Loucy (cell line): Measurements from ENCODE around the gene AK4.

Experiments
- H2AFZ ChIP-seq: fragments of 200-600 bp; sonication (generic); 2 replicates; pipeline ENCODE4 v1.6.0; 2016; ENCODE audit warnings: antibody characterized with exemption, mild to moderate bottlenecking, low read length, moderate library complexity
- H3F3A ChIP-seq: fragments of 200-600 bp; 2 replicates; pipeline ENCODE4 v1.6.0; 2016; ENCODE audit warnings: antibody characterized with exemption, low read depth, mild to moderate bottlenecking
- H3K27me3 ChIP-seq: fragments of 200-600 bp; sonication (generic); 2 replicates; pipeline ENCODE4 v1.6.1; 2014; ENCODE audit warnings: low read length, mild to moderate bottlenecking; ENCODE audit not compliant: insufficient read depth, poor library complexity, severe bottlenecking
- H3K36me3 ChIP-seq: fragments of 200-600 bp; sonication (generic); 2 replicates; pipeline ENCODE4 v1.6.1; 2016; ENCODE audit warnings: low read length; ENCODE audit not compliant: insufficient read depth
- H3K4me1 ChIP-seq: fragments of 200-600 bp; sonication (generic); 2 replicates; pipeline ENCODE4 v1.5.1; 2014; ENCODE audit warnings: low read length, mild to moderate bottlenecking; ENCODE audit not compliant: insufficient read depth, poor library complexity, severe bottlenecking
- H3K4me2 ChIP-seq: fragments of 200-600 bp; sonication (generic); 2 replicates; pipeline ENCODE4 v1.6.0; 2014; ENCODE audit warnings: antibody characterized with exemption, low read length, low read depth, mild to moderate bottlenecking; ENCODE audit not compliant: poor library complexity, severe bottlenecking
- H3K4me3 ChIP-seq: fragments of 200-600 bp; sonication (generic); 2 replicates; pipeline ENCODE4 v1.5.1; 2014; ENCODE audit warnings: low read length, mild to moderate bottlenecking, mixed read lengths; ENCODE audit not compliant: poor library complexity, severe bottlenecking
- H3K79me2 ChIP-seq: fragments of 200-600 bp; sonication (generic); 2 replicates; pipeline ENCODE4 v1.6.1; 2014; ENCODE audit warnings: low read length; ENCODE audit not compliant: insufficient read depth
- H3K9ac ChIP-seq: fragments of 200-600 bp; sonication (generic); 2 replicates; pipeline ENCODE4 v1.6.0; 2014; ENCODE audit warnings: mild to moderate bottlenecking, low read depth, low read length, moderate library complexity; ENCODE audit not compliant: poor library complexity, severe bottlenecking
- H3K9me2 ChIP-seq: fragments of 200-600 bp; sonication (generic); replicated peaks from 2 replicates; pipeline ENCODE4 v1.6.1; 2016; ENCODE audit warnings: low read depth, low read length, mixed read lengths
- H3K9me3 ChIP-seq: fragments of 200-600 bp; sonication (generic); 2 replicates; pipeline ENCODE4 v1.6.1; 2014; ENCODE audit warnings: mild to moderate bottlenecking, antibody characterized with exemption, low read length, low read depth; ENCODE audit not compliant: insufficient read depth
- H4K20me1 ChIP-seq: fragments of 200-600 bp; sonication (generic); 2 replicates; pipeline ENCODE4 v1.6.0; 2014; ENCODE audit warnings: antibody characterized with exemption, low read length, mild to moderate bottlenecking; ENCODE audit not compliant: insufficient read depth, poor library complexity, severe bottlenecking
- CTCF ChIP-seq: fragments of 200-600 bp; sonication (generic); conservative IDR thresholded peaks from 2 replicates; pipeline ENCODE4 v1.5.1; 2014; ENCODE audit warnings: mild to moderate bottlenecking, antibody characterized with exemption, low read length
- EZH2phosphoT487 ChIP-seq: fragments of 200-600 bp; IDR thresholded peaks from 2 replicates; pipeline ENCODE4 v1.6.1; 2018; ENCODE audit warnings: antibody characterized with exemption, mild to moderate bottlenecking, moderate library complexity, borderline replicate concordance

The AK4 gene

GRCh38 chr1:65146908-65147423 lies 1.0 kb upstream of the AK4 start:
- Histone ChIP-seq H3K27me3 (no peaks in the 10 kb centered on the region), H3F3A (no peaks in the 10 kb centered on the region), H3K9me3 (no peaks in the 10 kb centered on the region), H3K36me3 (no peaks in the 10 kb centered on the region), H4K20me1 (peaks cover 21% of the 10 kb centered on the region), H3K9me2 (no peaks in the 10 kb centered on the region), H3K4me1 (peaks cover 34% of the 10 kb centered on the region), H3K4me2 (peak overlapping the region; percentile 83), H3K79me2 (peaks cover 41% of the 10 kb centered on the region), H3K4me3 (peak overlapping the region; percentile 85), H2AFZ (peak overlapping the region; percentile 69), H3K9ac (peak overlapping the region; percentile 80)
- TF ChIP-seq EZH2phosphoT487 (no peak), CTCF (no peak)

GRCh38 chr1:65147424-65148177 lies 402 bp upstream of the AK4 start:
- Histone ChIP-seq H3K36me3 (no peaks in the 10 kb centered on the region), H4K20me1 (peaks cover 24% of the 10 kb centered on the region), H3K9ac (peak overlapping the region; percentile 80), H3F3A (no peaks in the 10 kb centered on the region), H3K4me3 (peak overlapping the region; percentile 85), H3K4me1 (peaks cover 38% of the 10 kb centered on the region), H3K79me2 (peaks cover 45% of the 10 kb centered on the region), H3K27me3 (no peaks in the 10 kb centered on the region), H3K9me2 (no peaks in the 10 kb centered on the region), H2AFZ (peak overlapping the region; percentile 70), H3K4me2 (peak overlapping the region; percentile 83), H3K9me3 (no peaks in the 10 kb centered on the region)
- TF ChIP-seq CTCF: no peak
- TF ChIP-seq EZH2phosphoT487: no peak

GRCh38 chr1:65148548-65149350 lies 746 bp downstream of the AK4 start:
- Histone ChIP-seq H2AFZ (peak overlapping the region; percentile 70), H3K4me2 (peak overlapping the region; percentile 83), H3K36me3 (no peaks in the 10 kb centered on the region), H3K27me3 (no peaks in the 10 kb centered on the region), H3K9ac (peak overlapping the region; percentile 80), H3F3A (no peaks in the 10 kb centered on the region), H3K79me2 (peaks cover 57% of the 10 kb centered on the region), H4K20me1 (peaks cover 35% of the 10 kb centered on the region), H3K9me3 (no peaks in the 10 kb centered on the region), H3K4me3 (peak overlapping the region; percentile 85), H3K4me1 (peaks cover 49% of the 10 kb centered on the region), H3K9me2 (no peaks in the 10 kb centered on the region)
- TF ChIP-seq CTCF (no peak), EZH2phosphoT487 (no peak)
